ENCODE results near the gene MLLT6.

MLLT6 gene

DNA sequence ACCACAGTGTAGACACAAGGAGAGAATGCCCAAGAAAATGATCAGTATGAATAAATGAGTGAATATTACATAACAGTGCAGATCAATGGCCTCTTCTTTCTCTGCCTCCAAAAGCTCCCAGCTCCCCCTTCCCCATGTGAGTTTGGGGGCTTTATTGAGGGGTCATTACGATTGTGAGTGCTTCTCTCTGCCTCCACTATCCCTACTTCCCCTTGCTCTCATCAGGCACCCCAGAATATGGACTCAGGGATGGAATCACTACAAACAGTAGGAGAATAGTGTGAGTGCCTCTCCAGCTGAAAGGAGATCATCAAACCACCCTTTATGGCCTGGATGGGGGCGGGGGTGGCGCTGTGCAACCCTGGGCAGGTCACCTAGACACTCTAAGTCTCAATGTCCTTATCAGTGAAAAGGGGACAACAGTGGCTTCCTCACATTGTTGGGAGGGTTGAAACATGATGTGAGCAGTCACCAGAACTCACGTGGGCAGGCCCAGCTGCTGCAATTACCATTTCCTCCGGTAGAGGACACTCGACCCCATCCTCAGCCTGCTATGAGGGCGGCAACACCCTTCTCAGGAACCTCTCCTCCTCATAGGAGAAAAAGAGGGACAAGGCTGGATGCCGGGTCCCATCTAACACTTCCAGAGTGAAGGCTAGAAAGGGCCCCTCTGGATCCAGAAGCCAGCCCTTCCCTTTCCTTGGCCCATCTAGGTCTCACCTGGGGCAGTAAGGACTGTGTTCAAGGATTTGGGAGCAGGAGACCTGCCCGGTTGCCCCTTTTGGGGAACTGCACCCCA lies 28.2 kb upstream of the MLLT6 start:
- H3K4me3 ChIP-seq (ENCODE audit: low read length) = no peak overlapping the region
- DNase-seq (ENCODE audit: low read depth) = peak; percentile 76
- TF ChIP-seq CTCF (conservative IDR thresholded peaks at IDR 0.05; ENCODE audit: low read length) = peak; percentile 93

- no peak overlapping the region for H3K4me3 ChIP-seq (ENCODE audit: low read length)
- no peak for TF ChIP-seq CTCF (conservative IDR thresholded peaks at IDR 0.05; ENCODE audit: low read length)
- DNase-seq (ENCODE audit: low read depth) = no peak
Observed at GRCh38 chr17:38677819-38678218, 27.3 kb upstream of the MLLT6 start.

DNA sequence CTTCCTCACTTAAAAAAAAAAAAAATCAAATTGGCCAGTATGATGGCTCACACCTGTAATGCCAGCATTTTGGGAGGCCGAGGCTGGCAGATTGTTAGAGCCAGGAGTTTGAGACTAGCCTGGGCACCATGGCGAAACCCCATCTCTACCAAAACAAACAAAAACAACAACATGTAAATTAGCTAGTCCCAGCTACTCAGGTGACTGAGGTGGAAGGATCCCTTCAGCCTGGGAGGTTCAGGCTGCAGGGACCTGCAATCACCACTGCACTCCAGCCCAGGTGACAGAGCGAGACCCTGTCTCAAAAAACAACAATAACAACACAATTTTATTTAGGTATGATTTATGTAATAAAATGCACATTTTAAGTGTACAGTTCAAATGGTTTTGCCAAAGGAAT lies 24.0 kb upstream of the MLLT6 start:
- no peak for DNase-seq (ENCODE audit: low read depth)
- no peak for TF ChIP-seq CTCF (conservative IDR thresholded peaks at IDR 0.05; ENCODE audit: low read length)
- H3K4me3 ChIP-seq (ENCODE audit: low read length) = no peak overlapping the region

DNA sequence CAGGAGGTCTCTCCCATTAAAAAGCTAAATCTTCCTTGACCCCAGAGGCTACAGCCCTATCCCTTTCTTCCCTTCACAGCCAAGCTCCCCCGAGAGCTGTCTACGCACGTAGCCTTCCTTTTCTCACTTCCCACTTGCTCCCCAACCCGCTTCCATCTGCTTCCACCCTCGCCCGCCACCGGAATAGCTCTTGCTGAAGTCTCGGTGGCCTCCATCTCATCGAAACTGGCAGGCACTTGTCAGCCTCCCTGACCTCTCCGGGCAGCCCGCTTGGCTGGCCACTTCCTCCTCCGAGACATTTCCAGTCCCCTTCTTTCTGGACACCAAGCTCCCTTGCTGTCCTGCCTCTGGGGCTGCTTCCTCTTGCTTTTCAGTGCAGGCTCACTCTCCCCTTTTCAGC lies 19.6 kb upstream of the MLLT6 start:
- DNase-seq (ENCODE audit: low read depth) = no peak
- TF ChIP-seq CTCF (conservative IDR thresholded peaks at IDR 0.05; ENCODE audit: low read length) = no peak
- H3K4me3 ChIP-seq (ENCODE audit: low read length) = no peak overlapping the region

GRCh38 chr17:38687286-38687685 lies 17.8 kb upstream of the MLLT6 start:
- peak; percentile 19 for DNase-seq (ENCODE audit: low read depth)
- no peak overlapping the region for H3K4me3 ChIP-seq (ENCODE audit: low read length)
- TF ChIP-seq CTCF (conservative IDR thresholded peaks at IDR 0.05; ENCODE audit: low read length) = no peak

- no peak overlapping the region for H3K4me3 ChIP-seq (ENCODE audit: low read length)
- no peak for TF ChIP-seq CTCF (conservative IDR thresholded peaks at IDR 0.05; ENCODE audit: low read length)
- DNase-seq (ENCODE audit: low read depth) = no peak
Observed at GRCh38 chr17:38690386-38690785, 14.7 kb upstream of the MLLT6 start.

DNA sequence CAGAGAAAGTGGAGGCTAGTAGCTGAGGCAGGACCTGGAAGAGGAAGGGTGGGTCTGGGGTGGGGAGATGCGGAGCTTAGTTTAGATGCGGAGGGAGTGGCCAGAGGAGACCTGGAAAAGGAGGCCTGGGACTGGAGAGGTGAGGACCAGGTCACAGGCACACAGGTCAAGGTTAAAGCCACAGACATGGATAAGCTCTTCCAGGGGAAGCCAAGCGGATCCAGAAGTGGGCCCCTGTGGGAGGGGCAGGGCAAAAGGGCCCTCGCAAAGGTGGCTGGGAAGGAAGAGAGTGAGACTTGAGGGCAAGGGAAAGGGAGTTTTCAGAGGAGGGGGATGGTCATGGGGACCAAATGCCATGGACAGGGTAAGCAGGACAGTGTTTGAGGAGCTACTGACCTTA lies 13.9 kb upstream of the MLLT6 start:
- no peak for TF ChIP-seq CTCF (conservative IDR thresholded peaks at IDR 0.05; ENCODE audit: low read length)
- no peak for DNase-seq (ENCODE audit: low read depth)
- H3K4me3 ChIP-seq (ENCODE audit: low read length) = no peak overlapping the region

All from AG10803 (cell line).